HG02678 (cell line): Measurements from ENCODE around the gene PCBP4.

ENCODE experiments used
- ATAC-seq: cut with Tn5 transposase; IDR thresholded peaks from one replicate; pipeline ENCODE4 v1.9.1; 2021; ENCODE audit warnings: mild to moderate bottlenecking, moderate library complexity; ENCODE audit not compliant: unreplicated experiment

The PCBP4 gene

GRCh38 chr3:51974963-51975851 is 8.0 kb upstream of the PCBP4 start, which contains the start of gene ABHD14A:
ABHD14A (plus strand) TSS chr3:51975064; CDS start chr3:51975136, 72 bp downstream.
- ATAC-seq = peak; percentile 66

GRCh38 chr3:51974277-51974962 is 7.2 kb upstream of the PCBP4 start:
- peak; percentile 9 for ATAC-seq

DNA sequence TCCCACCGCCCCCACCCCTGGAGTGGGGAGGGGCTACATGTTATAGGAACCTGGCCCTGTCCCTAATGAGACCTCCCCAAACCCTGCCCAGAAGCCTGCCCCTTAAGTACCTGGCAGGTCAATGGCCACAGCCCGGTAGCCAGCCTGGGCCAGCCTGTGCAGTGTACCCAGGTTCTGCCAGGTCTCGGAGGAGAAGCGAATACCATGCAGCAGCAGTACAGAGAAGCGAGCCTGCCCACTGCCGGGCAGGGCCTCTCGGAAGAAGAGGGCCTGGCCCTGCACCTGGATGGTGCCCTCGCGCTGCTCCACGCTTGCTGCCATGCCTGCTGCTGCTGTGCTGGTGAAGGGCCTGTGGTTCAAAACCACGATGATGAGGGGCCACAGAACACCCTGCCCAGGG is 4.1 kb upstream of the PCBP4 start:
- ATAC-seq = no peak

- ATAC-seq = no peak
Observed at GRCh38 chr3:51970606-51971300, 3.5 kb upstream of the PCBP4 start.

GRCh38 chr3:51969841-51970240 is 2.6 kb upstream of the PCBP4 start:
- ATAC-seq = no peak

GRCh38 chr3:51968883-51969678 is 1.8 kb upstream of the PCBP4 start:
- no peak for ATAC-seq

- ATAC-seq = no peak
Observed at GRCh38 chr3:51968170-51968775, 1.0 kb upstream of the PCBP4 start.

- peak; percentile 38 for ATAC-seq
Observed at GRCh38 chr3:51966922-51967383, 301 bp downstream of the PCBP4 start.

DNA sequence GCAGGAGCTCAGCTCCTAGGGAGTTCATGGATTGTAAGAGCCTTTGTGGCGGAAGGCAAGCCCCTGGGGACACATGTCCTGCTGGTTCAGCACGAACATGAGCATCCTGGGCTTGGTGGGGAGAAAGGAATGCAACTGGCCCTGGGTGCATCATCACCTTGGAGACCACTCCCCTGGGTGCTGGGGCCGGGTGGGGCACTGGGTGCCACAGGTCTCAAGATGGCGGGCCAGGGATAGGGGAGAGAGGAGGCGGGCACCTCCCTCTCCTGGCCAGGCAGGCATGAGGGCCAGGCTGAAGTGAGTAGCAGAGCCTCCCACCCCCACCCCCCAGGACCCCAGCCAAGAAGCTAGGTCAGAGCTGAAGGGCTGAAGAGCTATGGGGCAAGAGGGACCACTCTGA is 768 bp downstream of the PCBP4 start:
- ATAC-seq = no peak

- ATAC-seq = no peak
Observed at GRCh38 chr3:51966016-51966415, 1.2 kb downstream of the PCBP4 start.

DNA sequence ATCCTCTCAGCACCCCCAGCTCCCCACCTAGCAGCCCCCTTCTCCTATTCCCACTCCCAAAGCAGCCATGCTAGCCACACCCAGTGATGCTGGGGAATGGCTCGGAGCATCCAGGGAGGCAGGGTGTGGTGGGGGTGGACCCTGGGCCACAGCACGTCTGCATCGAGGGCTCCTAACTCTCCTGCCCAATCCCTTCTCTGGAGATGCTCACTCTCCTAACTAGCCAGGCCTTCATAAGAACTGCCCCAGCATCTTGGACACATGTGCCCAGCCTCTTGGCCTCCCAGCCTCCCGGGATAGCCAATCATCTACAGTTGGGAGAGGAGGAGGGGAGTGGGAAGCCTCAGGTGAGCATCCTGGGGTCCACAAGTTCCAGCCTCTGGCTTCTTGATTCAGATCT is 2.7 kb downstream of the PCBP4 start:
- no peak for ATAC-seq

GRCh38 chr3:51963951-51964451 is 3.3 kb downstream of the PCBP4 start:
- ATAC-seq = no peak

DNA sequence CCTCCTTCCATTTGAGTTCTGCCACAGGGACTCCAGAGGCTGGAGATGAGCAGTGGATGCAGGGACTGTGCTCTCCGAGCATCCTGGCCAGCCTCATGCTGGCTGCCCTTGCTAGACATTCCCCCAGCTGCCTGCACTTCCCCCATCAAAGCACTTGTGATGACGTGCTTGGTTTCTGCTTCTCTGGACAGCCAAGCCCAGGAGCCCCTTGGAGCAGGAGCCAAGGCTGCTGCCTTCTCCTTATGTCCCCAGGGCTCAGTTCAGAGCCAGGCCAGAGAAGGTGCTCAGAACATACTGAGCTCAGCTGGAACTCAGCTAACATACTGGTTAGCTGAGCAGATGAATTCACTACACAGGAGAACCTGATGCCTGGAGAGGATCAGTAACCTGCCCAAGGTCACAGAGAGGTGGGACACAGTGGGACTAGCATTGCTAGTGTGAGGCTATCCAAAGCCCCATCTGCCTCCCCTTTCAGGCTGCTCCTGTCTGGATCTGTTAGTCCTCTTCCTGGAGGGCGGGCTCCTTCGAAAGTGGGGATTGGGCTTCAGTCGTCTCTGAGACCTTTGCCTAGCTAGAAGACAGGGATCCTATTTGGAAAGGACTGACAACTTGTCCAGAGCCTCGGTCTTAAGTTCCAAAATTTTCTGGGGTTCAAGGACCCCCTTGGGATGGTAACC is 4.3 kb downstream of the PCBP4 start:
- ATAC-seq = no peak

- ATAC-seq = no peak
Observed at GRCh38 chr3:51961602-51962569, 5.4 kb downstream of the PCBP4 start.

- no peak for ATAC-seq
Observed at GRCh38 chr3:51961011-51961410, 6.2 kb downstream of the PCBP4 start.

GRCh38 chr3:51960386-51960785 is 6.9 kb downstream of the PCBP4 start:
- ATAC-seq = no peak

- ATAC-seq = no peak
Observed at GRCh38 chr3:51959651-51960050, 7.6 kb downstream of the PCBP4 start.
